T47D (cell line): Measurements from ENCODE around the gene MAP2.

Source experiments
- DNase-seq, 2 experiments: peaks; one replicate each; pipeline versions ENCODE4 v3.0.0 to v3.0.0-alpha.2; 2011 to 2012; ENCODE audit warnings: low read depth in 1 of 2, low spot score in 1 of 2
- JUND ChIP-seq: IDR thresholded peaks from 2 replicates; pipeline ENCODE4 v1.6.1; 2012; ENCODE audit warnings: low read depth
- in situ Hi-C: cut with HindIII; loops from 2 replicates; pipeline ENCODE4 v1.10.0; 2016; ENCODE audit warnings: low sequenced_read_pairs, low pct_unique_long_range_greater_than_20kb

The MAP2 gene

DNA sequence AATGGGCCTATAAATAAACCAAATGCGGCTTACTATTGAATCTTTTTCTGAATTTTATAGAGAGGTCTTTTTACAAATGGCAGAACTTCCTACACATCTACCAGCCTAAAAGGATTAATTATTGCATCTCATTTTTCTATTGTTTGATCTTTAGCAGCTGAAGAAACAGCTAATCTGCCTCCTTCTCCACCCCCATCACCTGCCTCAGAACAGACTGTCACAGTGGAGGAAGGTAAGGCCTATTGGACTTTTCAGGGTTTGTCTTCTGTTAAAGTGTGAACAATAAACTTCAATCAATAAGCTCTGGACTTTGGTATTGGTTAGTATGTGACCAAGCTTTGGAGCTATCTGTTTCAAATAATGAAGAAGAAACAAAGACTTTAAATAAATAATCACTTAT, 256.7 kb downstream of the MAP2 start:
- TF ChIP-seq JUND: no peak
- in situ Hi-C loops: no loop called here
- DNase-seq: no peak

DNA sequence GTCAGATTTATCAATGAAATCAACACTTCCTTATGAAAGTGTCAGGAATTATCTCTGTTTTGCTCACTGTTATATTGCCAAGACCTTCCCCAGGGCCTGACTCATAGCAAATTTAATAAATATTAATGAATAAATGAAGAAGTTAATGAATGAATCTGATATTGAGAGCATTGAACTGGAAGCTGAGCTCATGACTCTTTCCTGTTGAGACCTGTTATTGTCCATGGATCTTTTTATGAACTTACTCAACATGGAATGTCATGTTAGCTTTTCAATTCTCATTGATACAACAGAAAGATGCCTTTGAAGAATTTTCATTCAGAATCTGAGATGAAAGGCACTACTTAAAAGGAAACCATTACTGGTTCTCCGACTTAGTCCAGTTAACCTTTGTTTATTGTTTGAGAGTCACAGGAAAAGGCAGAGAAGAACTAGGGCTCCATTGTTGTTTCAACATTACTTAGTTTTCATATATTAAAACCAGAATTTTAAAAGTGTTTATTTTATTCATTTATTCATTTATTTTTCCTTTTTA, 257.4 kb downstream of the MAP2 start:
- in situ Hi-C loops: no loop called here
- no peak for TF ChIP-seq JUND
- DNase-seq: no peak

DNA sequence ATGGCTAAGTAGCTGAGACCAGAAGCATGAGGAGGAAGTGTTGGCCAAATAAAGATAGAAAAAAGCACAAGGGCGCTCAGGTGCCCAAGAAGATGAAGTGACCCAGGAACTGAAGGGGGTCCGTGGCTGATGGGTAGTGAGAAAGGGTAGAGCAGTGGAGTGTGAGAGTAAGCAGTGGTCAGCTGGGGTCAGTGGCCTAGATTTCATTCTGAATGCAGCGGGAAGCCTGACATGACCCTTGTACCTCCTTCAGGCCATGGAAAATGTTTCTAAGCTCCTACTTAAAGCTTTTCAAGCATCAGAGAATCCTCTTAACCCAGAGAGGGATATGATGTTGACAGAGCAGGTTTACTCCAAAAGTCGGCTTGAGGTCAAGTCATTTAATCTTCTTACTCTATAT, 258.8 kb downstream of the MAP2 start:
- in situ Hi-C loops: no loop called here
- DNase-seq: no peak
- TF ChIP-seq JUND: no peak

GRCh38 chr2:209685340-209685739, 261.5 kb downstream of the MAP2 start:
- in situ Hi-C loops: no loop called here
- no peak for DNase-seq
- TF ChIP-seq JUND: no peak

DNA sequence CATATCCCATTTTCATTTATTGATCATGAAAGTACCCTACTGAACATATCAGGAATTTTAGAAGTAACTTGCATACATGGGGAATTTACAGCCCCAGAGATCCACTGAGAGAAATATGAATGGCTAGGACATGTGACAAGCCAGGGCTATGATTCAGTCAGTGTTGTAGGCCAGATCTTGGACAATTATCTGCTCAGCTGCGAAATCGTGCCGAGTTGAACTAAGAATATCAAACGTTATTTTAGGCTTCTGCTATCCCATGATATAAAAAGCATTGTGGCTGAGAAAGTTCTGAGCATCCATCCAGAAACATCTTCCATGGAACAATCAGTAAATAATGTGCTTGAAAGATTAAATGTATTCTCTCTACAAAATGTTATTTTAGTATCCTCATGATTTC, 262.1 kb downstream of the MAP2 start:
- in situ Hi-C loops: no loop called here
- TF ChIP-seq JUND: no peak
- DNase-seq: no peak

GRCh38 chr2:209686448-209686847, 262.6 kb downstream of the MAP2 start:
- in situ Hi-C loops: no loop called here
- no peak for TF ChIP-seq JUND
- DNase-seq: no peak

- in situ Hi-C loops: no loop called here
- DNase-seq: no peak
- no peak for TF ChIP-seq JUND
Measured at GRCh38 chr2:209687323-209687969, 263.6 kb downstream of the MAP2 start.

GRCh38 chr2:209688385-209688784, 264.5 kb downstream of the MAP2 start:
- in situ Hi-C loops: no loop called here
- DNase-seq: no peak
- no peak for TF ChIP-seq JUND

DNA sequence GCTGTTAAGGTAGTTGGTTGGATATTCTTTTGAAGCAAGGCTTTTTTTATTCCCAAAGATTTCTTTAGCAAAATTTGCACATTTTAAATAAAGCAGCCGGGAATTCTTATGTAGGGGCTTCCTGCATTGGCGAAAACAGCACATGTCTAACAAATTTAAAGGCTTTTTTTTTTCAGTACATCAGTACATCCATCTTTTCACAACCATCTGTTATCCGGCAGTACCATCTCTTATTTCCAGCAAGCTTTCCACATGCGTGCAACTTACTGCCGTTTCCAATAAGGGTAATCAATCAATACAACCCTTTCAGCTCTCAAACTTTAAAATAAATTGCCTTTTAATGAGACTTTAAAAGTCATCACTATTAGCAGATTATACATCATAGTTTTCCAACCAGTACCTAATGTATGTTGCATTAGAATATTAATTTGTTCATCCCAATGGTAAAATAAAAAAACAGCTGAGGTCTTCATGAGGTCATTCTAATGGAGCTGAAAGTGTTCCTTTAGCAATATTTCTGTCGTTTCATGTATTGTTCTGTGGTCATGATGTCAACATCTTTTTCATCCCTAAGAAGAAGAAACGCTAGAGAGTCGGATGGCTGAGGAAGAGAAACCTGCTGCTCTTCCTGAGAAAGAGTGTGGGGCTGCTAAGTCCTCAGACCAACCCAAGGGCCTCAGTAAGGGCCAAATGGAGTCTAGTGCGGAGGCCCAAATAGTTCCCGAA, 266.3 kb downstream of the MAP2 start:
- no peak for DNase-seq
- in situ Hi-C loops: no loop called here
- TF ChIP-seq JUND: no peak

DNA sequence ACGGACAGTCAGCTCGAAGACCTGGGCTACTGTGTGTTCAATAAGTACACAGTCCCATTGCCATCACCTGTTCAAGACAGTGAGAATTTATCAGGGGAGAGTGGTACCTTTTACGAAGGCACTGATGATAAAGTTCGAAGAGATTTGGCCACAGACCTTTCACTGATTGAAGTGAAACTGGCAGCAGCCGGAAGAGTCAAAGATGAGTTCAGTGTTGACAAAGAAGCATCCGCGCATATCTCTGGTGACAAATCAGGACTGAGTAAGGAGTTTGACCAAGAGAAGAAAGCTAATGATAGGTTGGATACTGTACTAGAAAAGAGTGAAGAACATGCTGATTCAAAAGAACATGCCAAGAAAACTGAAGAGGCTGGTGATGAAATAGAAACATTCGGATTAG, 270.9 kb downstream of the MAP2 start:
- no peak for TF ChIP-seq JUND
- DNase-seq: no peak
- in situ Hi-C loops: no loop called here

GRCh38 chr2:209696836-209697711, 273.2 kb downstream of the MAP2 start:
- no peak for TF ChIP-seq JUND
- in situ Hi-C loops: no loop called here

DNA sequence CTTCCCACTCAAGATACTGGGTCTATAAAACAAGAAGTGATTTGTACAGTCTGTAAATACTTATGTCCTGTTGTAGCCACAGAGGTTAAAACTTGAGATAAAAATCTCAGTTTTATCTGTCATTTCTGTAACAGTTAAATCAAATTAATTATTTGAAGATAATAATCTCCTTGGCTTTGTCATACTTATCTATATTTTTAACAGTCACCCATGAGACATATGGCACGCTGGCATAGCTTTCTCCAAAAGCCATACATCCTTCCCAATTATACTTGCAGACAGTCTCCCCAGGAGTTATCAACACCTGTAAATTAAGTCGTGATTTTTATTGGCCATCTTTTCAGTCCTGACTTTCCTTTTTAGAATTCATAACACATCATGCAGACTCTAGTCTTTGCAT, 278.9 kb downstream of the MAP2 start:
- in situ Hi-C loops: no loop called here
- TF ChIP-seq JUND: no peak
- DNase-seq: no peak

More at GRCh38 chr2:209696836-209697711, 273.2 kb downstream of the MAP2 start:
- DNase-seq: no peak

DNA sequence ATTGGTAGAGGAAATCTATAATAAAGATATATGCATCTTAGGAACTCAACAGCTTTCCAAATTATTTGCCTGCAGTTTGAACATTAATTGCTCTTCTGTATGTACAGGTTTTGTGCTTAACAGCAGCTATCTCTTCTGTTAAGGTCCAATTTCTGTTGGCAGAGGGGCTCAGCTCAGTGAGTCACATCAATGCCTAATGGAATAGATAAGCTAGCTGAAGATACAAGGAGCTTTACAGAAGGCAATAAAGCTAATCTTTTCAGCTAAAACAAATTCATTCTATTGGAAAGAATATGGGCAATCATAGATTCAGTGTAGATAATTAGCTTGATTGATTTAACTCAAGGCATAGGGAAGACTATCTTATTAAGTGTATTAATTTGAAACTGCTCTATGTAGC, 289.4 kb downstream of the MAP2 start:
- DNase-seq: no peak
- no peak for TF ChIP-seq JUND
- in situ Hi-C loops: no loop called here
